Karpas-422 (cell line): Measurements from ENCODE around the gene KLHL40. TPM values are rescaled to one million over a fixed set of nuclear protein-coding genes. Genes with fewer than 3 reads are reported as not detected.
"Not testable (repeated sequence)": the region's sequence is repeated elsewhere in the genome, so short reads cannot be mapped to it uniquely, and the experiment has no call there.

Experiments
- DNase-seq: peaks from one replicate; pipeline ENCODE4 v3.0.0-alpha.2; 2015
- H2AFZ ChIP-seq: fragments of 200-600 bp; sonication (generic); 2 replicates; pipeline ENCODE4 v1.6.1; 2014; ENCODE audit warnings: antibody characterized with exemption, low read length, mixed read lengths
- H3K27ac ChIP-seq: fragments of 200-600 bp; sonication (generic); 2 replicates; pipeline ENCODE4 v1.5.1; 2014; ENCODE audit warnings: mild to moderate bottlenecking, low read length, moderate library complexity
- H3K27me3 ChIP-seq: fragments of 200-600 bp; sonication (generic); 2 replicates; pipeline ENCODE4 v1.6.1; 2014; ENCODE audit warnings: low read length, mixed read lengths
- H3K36me3 ChIP-seq: fragments of 200-600 bp; sonication (generic); 2 replicates; pipeline ENCODE4 v1.6.1; 2014; ENCODE audit warnings: low read length, mixed read lengths; ENCODE audit not compliant: insufficient read depth
- H3K4me1 ChIP-seq: fragments of 200-600 bp; sonication (generic); 2 replicates; pipeline ENCODE4 v1.6.1; 2014; ENCODE audit warnings: mild to moderate bottlenecking, low read length, mixed read lengths
- H3K4me2 ChIP-seq: fragments of 200-600 bp; sonication (generic); 2 replicates; pipeline ENCODE4 v1.6.1; 2014; ENCODE audit warnings: low read length, low read depth, mild to moderate bottlenecking; ENCODE audit not compliant: poor library complexity, severe bottlenecking
- H3K4me3 ChIP-seq: fragments of 200-600 bp; sonication (generic); 2 replicates; pipeline ENCODE4 v1.5.1; 2014; ENCODE audit warnings: mild to moderate bottlenecking, antibody characterized with exemption, low read length, mixed read lengths
- H3K79me2 ChIP-seq: fragments of 200-600 bp; sonication (generic); 2 replicates; pipeline ENCODE4 v1.6.1; 2014; ENCODE audit warnings: mild to moderate bottlenecking, low read length, mixed read lengths
- H3K9ac ChIP-seq: fragments of 200-600 bp; sonication (generic); 2 replicates; pipeline ENCODE4 v1.6.0; 2014; ENCODE audit warnings: low read length
- H3K9me2 ChIP-seq: fragments of 200-600 bp; sonication (generic), shearing (Covaris generic); replicated peaks from 2 replicates; pipeline ENCODE4 v1.6.0; 2014; ENCODE audit warnings: mild to moderate bottlenecking, low read length, moderate library complexity; ENCODE audit not compliant: insufficient read depth
- H3K9me3 ChIP-seq: fragments of 300-700, 200-600 bp; sonication (generic); 2 replicates; pipeline ENCODE4 v1.6.1; 2014; ENCODE audit warnings: low read length, mixed read lengths
- H4K20me1 ChIP-seq: fragments of 200-600 bp; sonication (generic); 2 replicates; pipeline ENCODE4 v1.6.1; 2014; ENCODE audit warnings: mild to moderate bottlenecking, antibody characterized with exemption, low read length, low read depth; ENCODE audit not compliant: insufficient read depth
- total RNA-seq: library from RNA; depleted of rRNA; stranded (reverse); fragments of >200 nt; shearing (Covaris generic); gene quantifications from 2 replicates; pipeline ENCODE4 v1.2.3, GENCODE V29; 2014; ENCODE audit warnings: low replicate concordance

The KLHL40 gene
- total RNA-seq, 1 experiment from 2014 or later = not detected

- not testable (repeated sequence) for H3K36me3 ChIP-seq, H3K4me2 ChIP-seq, H4K20me1 ChIP-seq, H3K9me2 ChIP-seq, H3K4me3 ChIP-seq, H3K4me1 ChIP-seq, DNase-seq, H3K9me3 ChIP-seq, H3K9ac ChIP-seq, H3K79me2 ChIP-seq, H3K27me3 ChIP-seq, H2AFZ ChIP-seq, H3K27ac ChIP-seq
Observed at GRCh38 chr3:42722442-42722841, 37.1 kb downstream of the KLHL40 start.

DNA sequence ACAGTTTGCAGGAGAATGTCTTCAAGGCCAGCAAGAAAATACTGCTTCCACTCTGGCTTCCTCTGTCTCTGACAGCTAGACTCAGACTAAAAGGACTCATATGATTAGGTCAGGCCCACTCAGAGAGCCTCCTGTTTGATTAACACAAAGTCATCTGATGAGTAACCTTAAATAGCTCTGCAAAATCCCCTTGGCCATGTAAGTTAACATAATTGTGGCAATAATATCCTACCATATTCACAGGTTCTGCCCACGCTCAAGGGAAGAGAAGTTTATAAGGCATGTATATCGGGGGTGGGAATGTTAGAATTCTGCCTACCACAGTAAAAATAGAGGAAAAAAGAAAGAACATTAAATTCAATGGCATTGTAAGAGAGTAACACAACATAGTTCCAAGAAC, 37.9 kb downstream of the KLHL40 start:
- Histone ChIP-seq H3K9me3 (no peaks in the 10 kb centered on the region), H3K79me2 (no peaks in the 10 kb centered on the region), H3K36me3 (no peaks in the 10 kb centered on the region), H3K4me1 (no peaks in the 10 kb centered on the region), H3K4me3 (no peak overlapping the region), H4K20me1 (no peaks in the 10 kb centered on the region), H3K27me3 (no peaks in the 10 kb centered on the region), H2AFZ (no peak overlapping the region), H3K9me2 (no peaks in the 10 kb centered on the region), H3K4me2 (no peak overlapping the region), H3K27ac (no peak overlapping the region), H3K9ac (no peak overlapping the region)
- DNase-seq = no peak

DNA sequence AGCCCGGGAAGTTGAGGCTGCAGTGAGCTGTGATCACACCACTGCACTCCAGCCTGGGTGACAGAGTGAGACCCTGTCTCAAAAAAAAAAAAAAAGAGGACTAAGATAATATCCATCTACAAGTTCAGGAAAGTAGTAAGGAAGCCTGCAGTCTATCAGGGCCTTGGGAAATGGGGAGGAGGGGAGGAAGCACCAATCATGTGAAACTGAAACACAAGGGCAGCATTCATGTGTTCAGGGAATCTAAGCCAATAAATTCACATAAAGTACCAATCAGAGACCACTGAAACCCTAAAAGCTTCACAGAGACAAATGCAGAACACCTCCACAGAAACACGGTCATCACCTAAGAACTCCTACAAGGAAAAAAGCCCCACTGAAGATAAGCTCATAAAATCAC, 40.1 kb downstream of the KLHL40 start:
- no peaks in the 10 kb centered on the region for H3K36me3 ChIP-seq
- no peak overlapping the region for H3K9ac ChIP-seq
- H3K9me2 ChIP-seq = no peaks in the 10 kb centered on the region
- DNase-seq = no peak
- H3K4me1 ChIP-seq = no peaks in the 10 kb centered on the region
- no peaks in the 10 kb centered on the region for H3K79me2 ChIP-seq
- no peaks in the 10 kb centered on the region for H4K20me1 ChIP-seq
- no peak overlapping the region for H3K27ac ChIP-seq
- H2AFZ ChIP-seq = no peak overlapping the region; the same call in 1 of the 2 replicates
- H3K9me3 ChIP-seq = no peaks in the 10 kb centered on the region
- no peaks in the 10 kb centered on the region for H3K27me3 ChIP-seq
- H3K4me3 ChIP-seq = no peak overlapping the region
- H3K4me2 ChIP-seq = no peak overlapping the region

DNA sequence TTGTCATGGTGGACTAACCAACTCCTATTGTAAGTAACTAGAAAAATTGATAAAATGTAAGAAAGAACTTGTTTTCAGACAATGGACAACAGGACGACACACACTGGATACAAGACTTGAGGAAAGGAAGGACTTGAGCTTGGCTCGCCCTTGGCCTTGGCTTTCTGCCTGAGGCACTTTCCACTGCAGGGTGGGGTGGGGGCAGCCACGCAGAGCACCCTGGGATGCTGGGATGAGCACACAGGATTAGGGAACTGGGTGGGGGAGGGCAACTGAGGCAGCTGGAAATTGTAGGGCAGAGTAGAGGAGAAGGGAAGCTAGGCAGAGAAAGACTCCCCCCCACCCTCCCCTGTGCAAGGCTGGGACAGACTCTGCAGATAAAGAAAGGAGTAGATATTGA, 42.7 kb downstream of the KLHL40 start:
- no peaks in the 10 kb centered on the region for H3K79me2 ChIP-seq
- H3K9ac ChIP-seq = no peak overlapping the region
- H3K4me3 ChIP-seq = no peak overlapping the region
- no peak overlapping the region for H3K4me2 ChIP-seq
- no peaks in the 10 kb centered on the region for H3K4me1 ChIP-seq
- H3K27ac ChIP-seq = no peak overlapping the region
- H3K9me3 ChIP-seq = no peaks in the 10 kb centered on the region
- no peak overlapping the region for H2AFZ ChIP-seq
- H3K9me2 ChIP-seq = no peaks in the 10 kb centered on the region
- no peaks in the 10 kb centered on the region for H3K27me3 ChIP-seq
- H4K20me1 ChIP-seq = no peaks in the 10 kb centered on the region
- DNase-seq = no peak
- no peaks in the 10 kb centered on the region for H3K36me3 ChIP-seq

- Histone ChIP-seq H4K20me1 (no peaks in the 10 kb centered on the region), H3K4me1 (no peaks in the 10 kb centered on the region), H3K79me2 (no peaks in the 10 kb centered on the region), H3K27ac (no peak overlapping the region), H3K9me2 (no peaks in the 10 kb centered on the region), H3K4me3 (no peak overlapping the region), H3K9ac (no peak overlapping the region), H3K9me3 (no peaks in the 10 kb centered on the region), H3K36me3 (no peaks in the 10 kb centered on the region), H3K4me2 (no peak overlapping the region), H3K27me3 (no peaks in the 10 kb centered on the region), H2AFZ (no peak overlapping the region)
- DNase-seq = no peak
Observed at GRCh38 chr3:42728668-42729364, 43.5 kb downstream of the KLHL40 start.

DNA sequence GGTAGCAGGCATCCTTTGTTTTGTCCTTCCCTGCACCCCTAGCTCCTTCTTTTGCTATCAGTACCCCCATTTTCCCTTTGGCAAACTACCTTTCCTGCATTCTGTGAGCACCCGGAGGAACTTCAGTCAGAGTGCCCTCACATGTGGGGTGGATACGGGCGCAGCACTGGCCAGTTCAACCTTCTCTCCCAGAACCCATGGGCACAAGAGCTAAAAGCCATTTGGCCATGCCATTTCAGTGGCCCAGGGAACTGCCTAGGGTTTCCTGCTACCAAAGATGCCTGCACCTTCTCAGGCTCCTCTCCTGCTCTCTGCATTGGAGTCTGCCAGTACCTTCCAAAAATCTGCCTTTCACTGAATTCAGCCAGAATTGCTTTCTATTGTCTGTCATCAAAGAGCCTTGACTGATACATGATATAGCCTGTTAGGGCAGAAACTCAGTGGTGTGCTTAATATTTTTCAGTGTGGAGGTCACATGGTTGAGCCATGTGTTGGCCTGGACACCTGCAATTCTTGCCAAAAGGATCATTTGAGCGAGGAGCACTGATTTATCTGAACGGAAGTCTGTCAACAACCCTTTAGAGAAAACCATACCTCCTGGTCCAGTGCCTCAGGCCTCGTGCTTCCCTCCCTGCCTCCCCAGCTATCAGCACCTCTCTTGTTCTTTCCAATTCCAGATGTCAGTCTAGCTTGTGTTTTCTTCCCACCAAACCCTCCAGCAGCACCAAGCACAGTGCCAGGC, 44.2 kb downstream of the KLHL40 start:
- Histone ChIP-seq H2AFZ (no peak overlapping the region), H3K79me2 (no peaks in the 10 kb centered on the region), H3K27me3 (no peaks in the 10 kb centered on the region), H3K4me3 (no peak overlapping the region), H4K20me1 (no peaks in the 10 kb centered on the region), H3K27ac (no peak overlapping the region), H3K36me3 (no peaks in the 10 kb centered on the region), H3K9ac (no peak overlapping the region), H3K9me3 (no peaks in the 10 kb centered on the region), H3K4me2 (no peak overlapping the region), H3K4me1 (no peaks in the 10 kb centered on the region), H3K9me2 (no peaks in the 10 kb centered on the region)
- no peak for DNase-seq

GRCh38 chr3:42730294-42730693, 45.0 kb downstream of the KLHL40 start:
- no peaks in the 10 kb centered on the region for H3K4me1 ChIP-seq

GRCh38 chr3:42730706-42731420, 45.5 kb downstream of the KLHL40 start:
- no peaks in the 10 kb centered on the region for H3K36me3 ChIP-seq
- no peaks in the 10 kb centered on the region for H4K20me1 ChIP-seq
- H3K27ac ChIP-seq = no peak overlapping the region
- no peaks in the 10 kb centered on the region for H3K27me3 ChIP-seq
- H3K9ac ChIP-seq = no peak overlapping the region
- no peaks in the 10 kb centered on the region for H3K9me2 ChIP-seq
- no peak overlapping the region for H3K4me2 ChIP-seq
- H3K79me2 ChIP-seq = no peaks in the 10 kb centered on the region
- H3K9me3 ChIP-seq = no peaks in the 10 kb centered on the region
- DNase-seq = no peak
- no peak overlapping the region for H2AFZ ChIP-seq
- H3K4me1 ChIP-seq = no peaks in the 10 kb centered on the region
- no peak overlapping the region for H3K4me3 ChIP-seq

More at GRCh38 chr3:42730294-42730693, 45.0 kb downstream of the KLHL40 start:
- Histone ChIP-seq H3K4me2 (no peak overlapping the region), H3K27ac (no peak overlapping the region), H2AFZ (no peak overlapping the region), H3K36me3 (no peaks in the 10 kb centered on the region), H3K27me3 (no peaks in the 10 kb centered on the region), H3K9ac (no peak overlapping the region), H3K9me3 (no peaks in the 10 kb centered on the region), H3K4me3 (no peak overlapping the region), H3K79me2 (no peaks in the 10 kb centered on the region), H4K20me1 (no peaks in the 10 kb centered on the region), H3K9me2 (no peaks in the 10 kb centered on the region)
- no peak for DNase-seq
